Stimulated activated CD8-positive, alpha-beta memory T cell treated with anti-CD3 and anti-CD28 coated beads, Interleukin-2, amount 100 ng/mL, for 1 hour (primary cell): ENCODE data around the gene PDZD8.
A peak's percentile ranks its signal among the peaks of the same experiment; 100 is the strongest.

Experiments
- DNase-seq, 2 donors: peaks; one replicate each; pipeline ENCODE4 v3.0.0-alpha.2; 2020; ENCODE audit warnings: low read depth in 2 of 2

Gene PDZD8

DNA sequence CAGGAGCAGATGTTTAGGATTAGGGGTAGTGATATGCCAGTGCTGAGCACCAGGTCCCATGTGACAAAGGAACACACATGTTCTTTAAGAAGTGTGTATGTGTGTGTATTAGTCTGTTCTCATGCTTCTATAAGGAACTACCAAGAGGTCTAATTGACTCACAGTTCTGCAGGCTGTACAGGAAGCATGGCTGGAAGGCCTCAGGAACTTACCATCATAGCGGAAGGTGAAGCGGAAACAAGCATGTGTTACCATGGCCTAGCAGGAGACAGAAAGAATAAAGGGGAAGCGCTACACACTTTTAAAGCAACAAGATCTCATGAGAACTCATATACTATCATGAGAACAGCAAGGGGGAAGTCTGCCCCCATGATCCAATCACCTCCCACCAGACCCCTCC, 22.8 kb upstream of the PDZD8 start:
- DNase-seq = no peak

DNA sequence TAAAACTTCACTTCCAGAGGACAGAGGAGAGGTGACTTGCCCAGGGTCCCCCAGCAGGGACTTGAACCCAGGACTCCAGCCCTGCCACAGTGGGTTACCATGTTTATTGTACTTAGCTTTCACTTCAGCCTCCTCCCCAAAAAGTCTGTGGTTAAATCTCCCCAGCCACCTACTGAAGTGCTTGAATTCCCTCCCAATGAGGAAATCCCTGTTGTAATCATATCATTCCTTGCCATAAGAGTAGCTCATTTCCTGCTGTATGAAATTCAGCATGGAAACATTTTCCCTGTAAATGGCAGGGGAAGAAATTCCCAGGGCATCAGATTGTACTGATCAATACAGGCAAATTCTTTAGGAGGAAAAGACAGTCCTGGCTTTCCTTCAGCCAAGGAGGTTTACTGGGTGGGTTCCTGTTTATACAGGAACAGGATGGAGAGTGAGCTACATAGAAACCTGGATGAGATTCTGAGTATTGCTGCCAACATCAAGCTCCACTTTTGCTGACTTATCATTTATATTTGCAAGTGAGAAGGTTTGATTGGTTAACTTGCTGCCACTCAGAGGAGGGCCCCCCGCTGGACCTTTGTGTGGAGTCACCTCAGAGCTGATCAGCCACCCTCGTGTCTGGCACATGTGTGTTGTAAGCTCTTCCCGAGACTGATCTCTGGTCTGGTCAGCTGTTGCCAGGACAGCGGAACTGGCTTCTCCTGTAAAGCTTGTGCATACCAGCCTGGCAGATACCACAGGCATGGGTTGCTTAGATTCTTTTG, 16.4 kb upstream of the PDZD8 start:
- DNase-seq = no peak

DNA sequence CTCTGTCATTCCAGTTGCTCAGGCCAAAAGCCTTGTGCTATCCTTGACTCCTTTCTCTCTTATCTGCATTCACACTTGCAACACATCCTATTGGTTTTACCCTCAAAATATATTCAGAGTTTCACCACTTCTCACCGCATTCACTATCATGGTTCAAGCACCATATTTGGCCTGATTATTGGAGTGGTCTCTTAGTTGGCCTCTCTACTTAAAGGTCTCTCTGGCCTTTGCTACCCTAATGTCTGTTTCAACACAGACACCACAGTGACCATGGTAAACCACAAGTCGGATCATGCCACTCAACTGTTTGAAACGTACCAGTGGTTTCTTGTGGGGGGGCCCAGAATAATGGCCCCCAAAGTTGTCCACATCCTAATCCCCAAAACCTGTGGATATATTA, 15.2 kb upstream of the PDZD8 start:
- DNase-seq = no peak

DNA sequence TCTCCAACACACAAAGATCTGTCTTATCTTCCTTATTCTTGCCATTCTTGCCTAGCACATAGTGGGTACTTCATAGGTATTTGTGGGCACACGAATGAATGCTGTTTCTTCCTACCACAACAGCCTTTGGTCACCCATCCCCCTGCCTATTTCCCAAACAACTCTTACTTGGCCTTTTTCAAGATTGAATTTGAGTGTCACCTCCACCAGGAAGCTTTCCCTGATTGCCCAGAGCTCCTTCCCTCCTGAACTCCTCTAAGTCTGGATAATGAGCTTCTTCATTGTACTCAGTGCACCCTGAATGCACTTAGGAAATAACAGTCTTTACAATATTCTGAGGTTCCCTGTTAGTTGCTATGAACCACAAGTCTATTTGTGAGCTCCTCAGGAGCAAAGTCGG, 11.6 kb upstream of the PDZD8 start:
- no peak for DNase-seq

DNA sequence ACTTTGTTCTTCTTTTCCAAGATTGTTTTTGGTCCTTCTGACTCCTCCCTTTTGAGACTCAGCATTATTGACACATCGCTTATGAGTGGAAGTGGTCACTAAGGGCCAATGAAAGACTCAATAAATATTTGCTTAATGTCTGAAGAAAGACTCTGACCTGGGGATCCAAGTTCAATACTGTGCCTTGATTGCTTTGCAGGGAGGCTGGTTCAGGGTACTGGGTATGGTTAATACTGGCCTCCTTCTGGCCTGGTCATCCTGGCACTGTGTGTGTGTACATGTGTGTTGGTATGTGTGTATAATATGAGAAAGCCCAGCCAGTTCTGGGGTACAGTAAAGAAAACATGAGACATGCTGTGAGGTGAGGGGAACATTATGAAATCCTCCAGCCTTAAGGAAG, 7.6 kb upstream of the PDZD8 start:
- no peak for DNase-seq

DNA sequence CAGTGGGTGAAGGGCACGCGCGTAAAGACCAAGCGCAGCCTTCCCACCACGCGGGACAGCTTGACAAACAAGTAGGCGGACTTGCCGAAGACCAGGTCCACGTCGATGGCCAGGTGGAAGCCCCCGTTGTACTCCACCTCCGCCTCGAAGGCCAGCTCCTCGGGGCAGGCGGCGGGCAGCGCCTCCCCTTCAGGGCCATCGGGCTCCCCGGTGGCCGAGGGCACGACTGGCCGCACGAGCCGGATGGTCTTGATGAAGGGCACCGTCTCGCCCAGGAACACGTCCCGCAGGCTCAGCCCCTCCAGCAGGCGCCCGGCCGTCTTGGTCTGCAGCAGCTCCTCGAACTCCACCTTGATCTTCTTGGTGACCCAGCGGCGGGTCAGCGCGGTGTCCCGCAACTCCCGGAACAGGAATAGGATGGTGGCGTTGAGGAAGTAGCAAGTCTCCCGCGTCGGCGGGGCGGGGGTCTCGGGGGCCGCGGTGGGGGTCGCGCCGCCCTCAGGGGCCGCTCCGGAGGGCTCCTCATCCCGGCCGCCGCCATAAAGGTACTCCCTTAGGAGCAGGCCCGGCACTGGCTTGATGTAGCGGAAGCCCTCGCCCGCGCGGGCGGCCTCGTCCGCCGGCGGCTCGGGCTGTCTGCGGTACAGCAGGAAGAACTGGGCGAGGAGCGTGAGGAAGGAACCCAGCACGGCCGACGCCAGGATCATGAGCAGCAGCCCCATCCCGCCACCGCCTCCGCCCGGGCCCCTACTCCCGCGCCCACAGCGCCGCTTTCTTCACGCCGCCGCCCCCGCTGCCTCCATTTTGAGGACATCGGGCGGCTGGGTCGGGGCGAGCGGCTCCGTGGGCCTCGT, 507 bp downstream of the PDZD8 start:
- DNase-seq = peak in 1 of 2 donors; percentile 25

DNA sequence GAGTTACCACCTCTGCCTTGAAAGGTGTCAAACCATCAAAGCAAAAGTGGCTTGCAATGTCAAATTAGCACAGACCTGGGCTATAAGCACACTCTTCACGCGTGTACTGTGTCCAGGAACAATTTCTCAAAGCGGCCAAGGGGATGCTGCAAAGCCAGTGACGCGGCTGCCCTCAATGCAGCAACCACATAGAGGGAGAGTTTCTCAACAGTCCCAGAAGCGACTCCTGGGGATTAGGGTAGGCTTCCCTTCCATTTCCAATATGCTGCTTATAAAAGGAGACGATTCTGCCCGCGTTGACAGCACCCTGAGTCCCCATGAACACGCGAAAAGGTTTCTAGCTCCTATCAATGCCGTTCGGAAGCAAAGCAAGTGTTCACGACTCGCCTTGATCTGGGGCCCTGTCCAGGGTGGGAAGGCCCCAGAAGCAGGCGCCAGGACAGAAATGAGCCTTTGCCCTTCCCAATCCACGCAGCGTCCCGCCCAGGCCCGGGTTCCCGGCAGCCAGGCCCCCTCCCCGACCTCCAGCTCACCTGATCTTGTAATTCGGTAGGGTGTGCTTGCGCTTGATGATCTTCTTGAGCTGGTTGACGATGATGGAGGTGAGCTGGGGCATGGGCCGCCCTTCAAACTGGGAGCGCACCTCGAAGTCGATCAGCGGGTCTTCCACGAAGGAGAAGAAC, 1.3 kb downstream of the PDZD8 start:
- DNase-seq = no peak

DNA sequence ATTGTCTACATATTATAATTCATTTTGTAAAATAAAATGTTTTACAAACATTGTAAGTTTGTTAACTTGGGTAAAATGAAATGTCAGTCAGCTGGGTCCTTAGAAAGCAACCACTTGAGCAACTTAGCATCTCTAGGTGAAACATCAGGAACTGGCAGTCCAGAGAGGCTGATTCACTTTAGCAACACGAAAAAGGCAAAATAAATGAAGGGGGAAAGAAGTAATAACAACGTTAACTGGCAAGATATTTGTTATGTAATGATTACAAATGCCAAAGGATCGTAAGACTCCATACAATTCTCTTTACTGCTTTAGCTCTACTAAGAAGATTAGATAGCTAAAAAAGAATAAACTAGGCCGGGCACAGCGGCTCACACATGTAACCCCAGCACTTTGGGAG, 5.0 kb downstream of the PDZD8 start:
- DNase-seq = no peak

DNA sequence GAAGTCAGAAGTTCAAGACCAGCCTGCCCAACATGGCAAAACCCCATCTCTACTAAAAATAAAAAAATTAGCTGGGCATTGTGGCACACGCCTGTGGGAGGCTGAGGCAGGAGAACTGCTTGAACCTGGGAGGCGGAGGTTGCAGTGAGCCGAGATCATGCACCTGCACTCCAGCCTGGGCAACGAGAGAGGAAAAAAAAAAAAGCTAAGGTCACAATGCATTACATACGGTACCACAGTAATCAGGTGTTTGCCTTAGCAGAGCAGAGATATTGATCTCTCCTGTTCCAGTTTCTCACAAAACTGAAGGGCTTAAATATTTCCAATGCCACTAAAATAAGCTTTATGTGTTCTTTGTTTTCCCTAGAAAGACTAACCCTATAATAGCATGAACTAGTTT, 7.5 kb downstream of the PDZD8 start:
- no peak for DNase-seq

DNA sequence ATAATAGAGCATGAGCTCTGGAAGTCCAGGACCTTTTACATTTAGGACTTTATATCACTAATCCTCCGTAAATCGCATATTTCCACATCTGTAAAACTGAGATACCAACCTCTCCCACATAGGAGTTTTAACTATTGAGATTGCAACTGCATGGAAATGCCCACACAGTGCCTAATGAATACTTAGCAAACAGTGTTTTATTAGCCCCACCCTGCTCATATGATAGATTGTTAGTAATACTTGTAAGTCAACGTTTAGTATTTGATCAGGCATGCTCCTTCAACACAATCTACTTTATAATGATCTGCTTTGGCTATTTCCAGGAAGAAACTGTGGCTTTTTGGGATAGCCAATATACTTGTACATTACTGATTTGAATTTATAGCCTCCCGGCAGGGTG, 8.5 kb downstream of the PDZD8 start:
- no peak for DNase-seq

DNA sequence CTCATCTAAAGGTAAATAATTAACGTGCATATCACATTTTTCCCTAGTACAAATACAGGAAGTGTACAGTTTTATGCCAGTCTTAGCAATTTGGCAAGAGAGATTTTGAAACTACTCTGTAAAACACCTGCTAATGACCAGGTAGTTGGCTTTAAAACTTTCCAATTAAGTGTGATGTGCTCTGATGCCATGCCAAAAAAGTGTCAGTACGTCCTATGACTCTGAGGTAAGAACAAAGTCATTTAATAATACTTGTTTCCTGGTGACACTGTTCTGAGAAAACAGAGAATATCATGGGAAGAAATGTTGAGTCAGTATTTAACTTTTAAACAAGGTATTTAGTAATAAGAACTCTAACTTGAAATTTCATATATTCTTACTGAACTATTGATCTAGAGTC, 9.6 kb downstream of the PDZD8 start:
- DNase-seq = no peak

DNA sequence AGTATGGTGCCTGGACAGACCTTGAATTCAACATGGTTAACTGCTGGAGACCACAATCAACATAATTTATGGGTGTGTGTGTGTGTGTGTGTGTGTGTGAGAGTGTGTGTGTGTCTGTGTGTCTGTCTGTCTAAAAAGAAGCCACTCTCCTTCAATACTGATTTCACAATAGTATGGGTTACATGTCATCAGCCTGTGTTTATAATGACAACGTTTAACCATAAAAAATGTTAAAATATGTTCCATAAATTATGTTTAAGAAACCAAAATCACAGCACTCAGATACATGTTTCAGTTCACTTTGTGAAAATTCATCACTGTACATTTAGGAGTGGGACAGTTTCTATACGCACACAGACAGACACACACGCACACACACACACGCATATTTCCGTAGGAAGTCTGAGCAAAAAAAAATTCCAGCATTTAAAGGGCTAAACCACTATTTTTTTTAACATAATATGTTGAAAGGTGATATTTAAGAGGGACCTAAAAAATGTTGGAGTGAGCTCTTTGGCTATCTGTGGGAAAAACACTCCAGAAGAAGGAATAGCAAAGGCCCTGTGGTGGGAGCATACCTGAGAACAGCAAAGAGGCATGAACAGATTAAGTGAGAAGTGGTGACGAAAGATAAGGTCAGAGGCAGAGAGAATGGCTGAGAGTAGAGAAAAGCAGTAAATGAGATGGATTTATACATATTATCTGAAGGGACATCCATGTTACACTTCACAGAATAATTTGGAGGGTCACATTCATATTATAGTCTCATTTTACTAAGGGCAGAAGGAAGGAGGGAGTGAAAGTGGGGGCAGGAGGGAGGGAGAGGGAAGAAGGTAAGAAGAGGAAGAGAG, 10.9 kb downstream of the PDZD8 start:
- DNase-seq = no peak

DNA sequence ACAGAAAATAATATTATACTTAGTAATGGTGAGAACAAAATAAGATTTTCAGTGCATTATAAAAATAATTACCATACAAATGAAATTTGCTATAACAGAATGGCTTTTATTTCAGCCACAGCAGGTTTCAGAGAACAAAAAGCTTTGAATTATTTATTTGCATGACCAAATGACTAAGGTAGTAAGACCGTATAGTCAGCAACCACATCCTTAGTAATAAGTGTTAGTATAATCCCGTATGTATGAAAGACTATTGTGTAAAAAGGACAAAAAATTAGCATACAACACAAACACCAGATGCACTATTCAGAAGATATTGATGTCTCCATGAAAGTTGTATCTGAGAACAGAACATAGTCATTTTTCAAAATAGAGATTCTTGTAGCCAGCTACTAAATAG, 12.2 kb downstream of the PDZD8 start:
- no peak for DNase-seq

DNA sequence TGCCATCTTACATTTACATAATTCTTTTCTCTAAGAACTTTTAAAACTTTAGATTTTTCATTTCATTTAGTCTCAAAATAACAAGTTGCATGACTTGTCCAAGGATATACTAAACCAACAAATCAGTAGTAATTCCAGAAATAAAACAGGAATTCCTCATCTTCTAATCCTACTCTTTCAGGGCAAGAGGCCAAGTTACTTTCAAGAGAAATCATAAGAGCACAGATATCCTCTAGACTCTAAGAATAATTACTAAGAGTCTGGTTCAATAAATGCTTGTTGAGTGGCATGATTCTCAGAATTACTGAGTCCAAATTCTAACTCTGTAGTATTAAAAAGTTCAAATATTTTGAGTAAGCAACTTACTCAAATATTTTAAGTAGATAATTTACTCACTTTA, 12.9 kb downstream of the PDZD8 start:
- no peak for DNase-seq

DNA sequence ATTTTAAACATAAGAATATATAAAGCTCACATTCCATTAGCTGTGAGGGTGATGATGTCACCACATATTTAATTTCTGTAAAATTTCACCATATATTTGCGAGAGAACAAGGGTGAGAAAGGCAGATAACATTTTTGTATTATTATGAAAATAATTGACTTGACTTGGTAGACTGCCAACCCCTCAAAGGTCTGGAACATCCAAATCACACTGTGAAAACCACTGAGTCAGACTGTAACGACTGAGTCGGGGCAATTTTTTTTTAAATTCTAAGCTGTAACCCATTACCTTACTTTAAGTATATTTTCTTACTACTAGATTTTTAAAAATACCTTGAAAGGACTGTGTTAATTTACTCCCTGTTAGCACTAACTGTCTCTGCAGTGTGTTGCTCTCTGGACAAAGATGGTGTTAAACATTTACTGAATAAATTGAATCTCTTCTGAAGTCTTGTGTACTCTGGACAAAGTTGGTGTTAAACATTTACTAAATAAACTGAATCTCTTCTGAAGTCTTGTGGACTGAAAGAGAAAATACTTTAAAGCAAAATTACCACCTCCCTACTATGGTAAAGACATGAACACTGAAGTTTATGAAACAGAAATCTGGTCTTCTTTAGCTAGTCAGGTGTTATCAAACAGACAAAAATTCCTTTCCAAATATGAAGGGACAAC, 14.1 kb downstream of the PDZD8 start:
- no peak for DNase-seq

DNA sequence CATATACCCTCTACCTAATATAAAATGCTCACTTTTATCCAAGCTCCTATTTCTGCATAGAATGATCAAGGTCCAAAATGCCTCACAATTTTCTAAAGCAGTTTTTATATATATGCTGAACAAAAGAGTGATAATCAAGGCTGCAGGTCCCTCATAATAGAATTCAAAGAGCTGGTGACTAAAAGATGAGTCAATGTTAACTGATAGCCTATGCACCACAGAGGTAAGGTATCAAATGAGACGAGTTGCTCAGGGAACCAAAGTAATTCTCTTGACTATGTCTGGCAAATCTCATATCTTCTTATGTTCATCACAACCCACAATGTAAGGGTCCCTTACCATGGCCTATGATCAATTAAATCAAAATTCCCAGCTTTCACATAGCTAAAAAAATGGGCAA, 15.2 kb downstream of the PDZD8 start:
- DNase-seq = no peak

DNA sequence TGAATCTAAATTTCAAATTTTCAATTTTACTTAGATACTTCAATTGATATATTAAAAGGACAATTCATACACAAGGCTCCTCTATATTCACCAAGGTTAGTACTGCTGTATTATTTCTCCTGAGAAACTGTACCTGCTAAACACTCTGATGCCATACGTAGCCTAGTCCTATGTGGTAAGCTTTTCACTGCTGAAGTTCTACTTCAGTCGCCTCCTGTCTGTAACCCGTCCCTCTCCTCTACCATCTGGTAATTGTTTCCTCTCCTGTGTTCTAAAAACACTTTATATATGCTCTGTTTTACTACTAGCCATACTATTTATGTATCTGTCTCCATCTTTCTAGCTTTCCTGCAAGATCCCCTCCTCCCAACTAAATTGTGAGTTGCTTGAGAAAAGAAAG, 20.2 kb downstream of the PDZD8 start:
- no peak for DNase-seq

DNA sequence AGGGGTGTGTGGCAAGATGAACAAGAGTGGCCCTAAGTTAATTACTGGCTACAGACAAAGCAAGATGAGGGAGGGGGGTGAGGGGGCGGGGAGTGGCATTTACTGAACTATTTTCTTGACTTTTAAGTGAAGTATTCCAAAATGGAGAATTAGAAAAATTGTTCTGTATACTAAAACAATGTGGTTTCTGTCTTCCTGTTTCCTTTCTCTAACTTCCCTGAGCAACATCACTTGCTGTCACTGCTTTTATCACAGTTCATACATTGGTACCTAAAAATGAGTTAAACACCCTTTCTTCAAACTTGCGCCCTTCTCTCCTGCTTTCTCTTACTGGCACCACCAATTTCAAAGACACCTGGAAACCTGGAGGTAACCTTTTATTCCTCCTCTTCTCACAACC, 21.6 kb downstream of the PDZD8 start:
- no peak for DNase-seq

DNA sequence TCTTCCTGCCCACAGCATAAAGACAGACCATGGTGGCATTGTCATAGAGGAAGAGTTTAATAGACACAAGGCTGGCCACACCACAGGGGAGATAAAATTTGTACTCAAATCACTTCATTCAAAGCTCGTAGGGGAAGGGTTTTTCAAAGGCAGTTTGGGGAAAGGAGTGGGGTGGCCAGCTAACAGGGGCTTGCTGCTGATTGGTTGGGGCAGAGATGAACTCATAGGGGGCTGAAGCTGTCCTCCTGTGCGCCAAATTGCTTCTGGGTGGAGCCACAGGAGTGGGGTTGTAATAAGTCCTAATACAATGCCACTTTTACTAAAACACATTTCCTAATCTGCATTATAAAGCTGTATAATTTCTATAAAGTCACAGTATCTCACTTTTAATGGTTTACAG, 22.5 kb downstream of the PDZD8 start:
- DNase-seq = no peak

DNA sequence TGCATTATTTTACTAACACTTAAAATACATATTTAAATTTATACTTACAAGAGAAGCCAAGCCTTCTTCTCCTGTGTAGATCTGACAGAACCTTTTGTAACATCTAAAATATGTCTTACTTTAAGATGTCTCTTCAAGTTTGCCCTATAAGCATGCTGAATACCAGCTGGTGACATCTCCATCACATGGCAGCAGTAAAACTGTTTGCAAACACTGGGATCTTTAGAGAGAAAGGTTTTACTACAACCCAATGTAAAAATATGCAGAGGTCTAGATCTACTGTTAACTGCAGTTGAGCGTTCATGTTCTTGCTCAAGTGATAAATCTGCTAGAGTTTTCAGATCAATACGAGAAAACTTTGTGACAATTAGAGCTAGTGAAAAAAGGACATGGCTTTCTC, 23.2 kb downstream of the PDZD8 start:
- no peak for DNase-seq

DNA sequence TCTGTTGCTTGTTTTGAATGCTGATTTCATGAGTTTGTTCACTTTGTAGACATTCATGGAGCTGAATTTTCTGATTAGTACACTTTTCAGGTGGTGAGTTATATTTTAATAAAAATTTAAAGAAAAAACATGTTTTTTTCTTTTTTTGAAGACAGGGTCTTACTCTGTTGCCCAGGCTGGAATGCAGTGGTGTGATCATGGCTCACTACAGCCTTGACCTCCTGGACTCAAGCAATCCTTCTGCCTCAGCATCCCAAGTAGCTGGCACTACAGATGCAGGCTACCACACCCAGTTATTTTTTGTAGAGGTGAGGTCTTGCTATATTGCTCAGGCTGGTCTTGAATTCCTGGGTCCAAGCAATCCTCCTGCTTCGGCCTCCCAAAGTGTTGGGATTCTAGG, 23.7 kb downstream of the PDZD8 start:
- DNase-seq = no peak
